B cell (primary cell): ENCODE data around the gene POLR2B. TPM values are rescaled to one million over a fixed set of nuclear protein-coding genes. Genes with fewer than 3 reads are reported as not detected.

Experiments
- ATAC-seq: fragments of 200-7000 bp; cut with Tn5 transposase; one replicate; pipeline ENCODE4 v1.10.0; 2021; ENCODE audit warnings: low read depth, mild to moderate bottlenecking, moderate number of reproducible peaks, moderate library complexity
- CTCF ChIA-PET: fragments of 350-600 bp; sonication (Branson Sonifier 250); formaldehyde crosslinking; loops from one replicate; lab custom pipeline; 2021; ENCODE audit warnings: antibody characterized with exemption, inconsistent platforms; lab: Charles Lee
- POLR2A ChIA-PET: fragments of 350-600 bp; sonication (Branson Sonifier 250); formaldehyde crosslinking; loops from one replicate; lab custom pipeline; 2021; ENCODE audit warnings: antibody characterized with exemption; lab: Charles Lee
- DNase-seq: peaks from one replicate; pipeline ENCODE4 v3.0.0; 2013
- H2AFZ ChIP-seq: 2 replicates; pipeline ENCODE4 v1.6.1; 2012; ENCODE audit warnings: mild to moderate bottlenecking, low read depth, low read length; ENCODE audit not compliant: insufficient read depth, poor library complexity, severe bottlenecking
- H3K27ac ChIP-seq, 2 donors: 1 replicate in 1 of 2; 2 replicates in 1 of 2; pipeline ENCODE4 v1.5.1; 2012 to 2013; ENCODE audit warnings: low read length in 2 of 2, mild to moderate bottlenecking in 2 of 2, moderate library complexity in 1 of 2
- H3K27me3 ChIP-seq, 4 experiments: fragments of 200-600 bp in 1 of 4; sonication (generic) in 1 of 4; replicated peaks in 1 of 4; 1 replicate in 2 of 4; 2 replicates in 2 of 4; pipeline versions ENCODE4 v1.6.1 to v1.7.0; 2013 to 2016; ENCODE audit warnings: low read length in 3 of 4, mild to moderate bottlenecking in 2 of 4, mixed read lengths in 1 of 4, moderate library complexity in 1 of 4; ENCODE audit not compliant: insufficient read depth in 4 of 4, control insufficient read depth in 3 of 4; ENCODE audit errors: control extremely low read depth in 1 of 4
- H3K36me3 ChIP-seq, 2 experiments: replicated peaks in 1 of 2; 1 replicate in 1 of 2; 2 replicates in 1 of 2; pipeline versions ENCODE4 v1.6.1 to v1.7.1; 2013; ENCODE audit warnings: low read length in 1 of 2; ENCODE audit not compliant: insufficient read depth in 2 of 2, control insufficient read depth in 1 of 2; ENCODE audit errors: control extremely low read depth in 1 of 2, extremely low read depth in 1 of 2
- H3K4me1 ChIP-seq, 2 donors: fragments of 200-600 bp in 1 of 2; sonication (generic) in 1 of 2; 1 replicate in 1 of 2; 2 replicates in 1 of 2; pipeline versions ENCODE4 v1.5.1 to v1.6.1; 2013 to 2017; ENCODE audit warnings: low read length in 2 of 2; ENCODE audit not compliant: control insufficient read depth in 2 of 2, insufficient read depth in 2 of 2
- H3K4me2 ChIP-seq: replicated peaks from 2 replicates; pipeline ENCODE3; 2012; ENCODE audit warnings: mild to moderate bottlenecking, low read depth, low read length; ENCODE audit not compliant: poor library complexity, severe bottlenecking
- H3K4me3 ChIP-seq, 5 experiments: fragments of 200-600 bp in 1 of 5; sonication (generic) in 1 of 5; 1 replicate in 3 of 5; 2 replicates in 2 of 5; pipeline versions ENCODE4 v1.5.1 to v1.7.0; 2011 to 2016; ENCODE audit warnings: low read length in 4 of 5, mild to moderate bottlenecking in 4 of 5, low read depth in 2 of 5, control low read depth in 1 of 5, moderate library complexity in 1 of 5; ENCODE audit not compliant: insufficient read depth in 1 of 5; ENCODE audit errors: control extremely low read depth in 1 of 5, extremely low read depth in 1 of 5
- H3K79me2 ChIP-seq: fragments of 200-600 bp; sonication (generic); one replicate; pipeline ENCODE4 v1.6.0; 2016; ENCODE audit warnings: low read length; ENCODE audit not compliant: control insufficient read depth, insufficient read depth
- H3K9ac ChIP-seq: fragments of 200-600 bp; sonication (generic); 2 replicates; pipeline ENCODE4 v1.6.1; 2017; ENCODE audit warnings: mild to moderate bottlenecking, low read length, moderate library complexity
- H3K9me3 ChIP-seq, 3 donors: one replicate each; pipeline versions ENCODE4 v1.6.1 to v1.7.1; 2013; ENCODE audit warnings: low read length in 2 of 3; ENCODE audit not compliant: control insufficient read depth in 2 of 3, insufficient read depth in 1 of 3; ENCODE audit errors: control extremely low read depth in 1 of 3
- H4K20me1 ChIP-seq: 2 replicates; pipeline ENCODE4 v1.6.0; 2012; ENCODE audit warnings: mild to moderate bottlenecking, low read length; ENCODE audit not compliant: insufficient read depth, control insufficient read depth, poor library complexity, severe bottlenecking
- H3K27ac Mint-ChIP-seq: one replicate; pipeline ENCODE4 v1.8.0; 2021; ENCODE audit warnings: mixed read lengths
- H3K27me3 Mint-ChIP-seq: one replicate; pipeline ENCODE4 v1.8.0; 2021; ENCODE audit warnings: mixed read lengths
- H3K4me1 Mint-ChIP-seq: one replicate; pipeline ENCODE4 v1.8.0; 2021; ENCODE audit warnings: mixed read lengths
- H3K4me3 Mint-ChIP-seq: one replicate; pipeline ENCODE4 v1.8.0; 2021; ENCODE audit warnings: mixed read lengths
- H3K9me3 Mint-ChIP-seq: one replicate; pipeline ENCODE4 v1.8.0; 2022; ENCODE audit warnings: mixed read lengths; ENCODE audit not compliant: insufficient read depth
- EZH2 ChIP-seq: IDR thresholded peaks from 2 replicates; pipeline ENCODE4 v1.6.1; 2012; ENCODE audit warnings: borderline replicate concordance, low read depth, mild to moderate bottlenecking, moderate library complexity, low read length; ENCODE audit not compliant: insufficient read depth, poor library complexity, severe bottlenecking
- WGBS: methylation state at CpG from one replicate; pipeline ENCODE4 v1.1.5; 2013; ENCODE audit warnings: missing lambda C conversion rate; ENCODE audit not compliant: insufficient coverage; 5-methylcytosine and 5-hydroxymethylcytosine counted together
- intact Hi-C: fragments of 100-400 bp; cut with micrococcal nuclease; formaldehyde crosslinking; loops from one replicate; pipeline ENCODE4 v1.10.0; 2022
- polyA plus RNA-seq: library from polyadenylated mRNA; depleted of rRNA; stranded (reverse); fragments of >200 nt; gene quantifications from 2 replicates; pipeline ENCODE4 v1.2.3, GENCODE V29; 2012
- total RNA-seq, 2 donors: library from RNA; stranded (reverse); fragments of 120-200 nt in 1 of 2; gene quantifications; 1 replicate in 1 of 2; 2 replicates in 1 of 2; pipeline versions ENCODE4 v1.2.3 to v1.2.4, GENCODE V29; 2013 to 2022
- TF ChIP-seq, protein P1 (sequence below): fragments of 200-600 bp; IDR thresholded peaks from one replicate; pipeline ENCODE4 v1.8.0; 2022; ENCODE audit warnings: antibody characterized with exemption, mild to moderate bottlenecking

Gene POLR2B
- total and polyA plus RNA-seq, 2 donors (not counting 1 experiment from before 2014, with no cell fraction given) = 37.5 to 108 TPM

GRCh38 chr4:57073559-57073958, 94.9 kb downstream of the POLR2B start:
- no peak overlapping the region for H3K4me2 ChIP-seq
- no peaks in the 10 kb centered on the region for H3K4me1 Mint-ChIP-seq
- no peaks in the 10 kb centered on the region for H3K9me3 ChIP-seq
- H3K4me1 ChIP-seq = no peaks in the 10 kb centered on the region
- no peaks in the 10 kb centered on the region for H3K79me2 ChIP-seq
- H3K4me3 ChIP-seq = no peak overlapping the region
- H3K27me3 Mint-ChIP-seq = peaks cover 10% of the 10 kb centered on the region
- no peak overlapping the region for H3K27ac ChIP-seq
- no peak for DNase-seq
- intact Hi-C loops = no loop called here
- H4K20me1 ChIP-seq = no peaks in the 10 kb centered on the region
- no peak overlapping the region for H2AFZ ChIP-seq
- no peak for ATAC-seq
- ChIA-PET CTCF (no interaction called here), POLR2A (no interaction called here)
- no peak overlapping the region for H3K9ac ChIP-seq
- H3K27ac Mint-ChIP-seq = no peak overlapping the region
- TF ChIP-seq, protein P1, sequence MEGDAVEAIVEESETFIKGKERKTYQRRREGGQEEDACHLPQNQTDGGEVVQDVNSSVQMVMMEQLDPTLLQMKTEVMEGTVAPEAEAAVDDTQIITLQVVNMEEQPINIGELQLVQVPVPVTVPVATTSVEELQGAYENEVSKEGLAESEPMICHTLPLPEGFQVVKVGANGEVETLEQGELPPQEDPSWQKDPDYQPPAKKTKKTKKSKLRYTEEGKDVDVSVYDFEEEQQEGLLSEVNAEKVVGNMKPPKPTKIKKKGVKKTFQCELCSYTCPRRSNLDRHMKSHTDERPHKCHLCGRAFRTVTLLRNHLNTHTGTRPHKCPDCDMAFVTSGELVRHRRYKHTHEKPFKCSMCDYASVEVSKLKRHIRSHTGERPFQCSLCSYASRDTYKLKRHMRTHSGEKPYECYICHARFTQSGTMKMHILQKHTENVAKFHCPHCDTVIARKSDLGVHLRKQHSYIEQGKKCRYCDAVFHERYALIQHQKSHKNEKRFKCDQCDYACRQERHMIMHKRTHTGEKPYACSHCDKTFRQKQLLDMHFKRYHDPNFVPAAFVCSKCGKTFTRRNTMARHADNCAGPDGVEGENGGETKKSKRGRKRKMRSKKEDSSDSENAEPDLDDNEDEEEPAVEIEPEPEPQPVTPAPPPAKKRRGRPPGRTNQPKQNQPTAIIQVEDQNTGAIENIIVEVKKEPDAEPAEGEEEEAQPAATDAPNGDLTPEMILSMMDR = no peak
- no peak for TF ChIP-seq EZH2
- H3K36me3 ChIP-seq = no peaks in the 10 kb centered on the region
- no peaks in the 10 kb centered on the region for H3K27me3 ChIP-seq
- 96% methylated on average over 4 of the region's 5 CpGs for WGBS
- H3K9me3 Mint-ChIP-seq = no peaks in the 10 kb centered on the region
- H3K4me3 Mint-ChIP-seq = no peak overlapping the region

GRCh38 chr4:57074744-57075143, 96.0 kb downstream of the POLR2B start:
- H3K79me2 ChIP-seq = no peaks in the 10 kb centered on the region
- H3K27me3 Mint-ChIP-seq = peaks cover 14% of the 10 kb centered on the region
- POLR2A ChIA-PET = no interaction called here
- DNase-seq (no peak), ATAC-seq (no peak)
- H3K27ac Mint-ChIP-seq = no peak overlapping the region
- no peaks in the 10 kb centered on the region for H3K4me1 ChIP-seq
- H3K9ac ChIP-seq = no peak overlapping the region
- no peaks in the 10 kb centered on the region for H3K27me3 ChIP-seq
- CTCF ChIA-PET = no interaction called here
- H3K4me1 Mint-ChIP-seq = no peaks in the 10 kb centered on the region
- intact Hi-C loops = no loop called here
- H2AFZ ChIP-seq = no peak overlapping the region
- no peak overlapping the region for H3K27ac ChIP-seq
- no peaks in the 10 kb centered on the region for H3K9me3 Mint-ChIP-seq
- H4K20me1 ChIP-seq = no peaks in the 10 kb centered on the region
- no peaks in the 10 kb centered on the region for H3K9me3 ChIP-seq
- no peaks in the 10 kb centered on the region for H3K36me3 ChIP-seq
- H3K4me3 Mint-ChIP-seq = no peak overlapping the region
- H3K4me3 ChIP-seq = no peak overlapping the region
- WGBS = 38% methylated on average over 2 of the region's 4 CpGs
- H3K4me2 ChIP-seq = no peak overlapping the region
- TF ChIP-seq, protein P1 = no peak
- no peak for TF ChIP-seq EZH2
